ENCODE measurements around the gene PRRT2.
"Not testable (repeated sequence)": the region's sequence is repeated elsewhere in the genome, so short reads cannot be mapped to it uniquely, and the experiment has no call there.

DNA sequence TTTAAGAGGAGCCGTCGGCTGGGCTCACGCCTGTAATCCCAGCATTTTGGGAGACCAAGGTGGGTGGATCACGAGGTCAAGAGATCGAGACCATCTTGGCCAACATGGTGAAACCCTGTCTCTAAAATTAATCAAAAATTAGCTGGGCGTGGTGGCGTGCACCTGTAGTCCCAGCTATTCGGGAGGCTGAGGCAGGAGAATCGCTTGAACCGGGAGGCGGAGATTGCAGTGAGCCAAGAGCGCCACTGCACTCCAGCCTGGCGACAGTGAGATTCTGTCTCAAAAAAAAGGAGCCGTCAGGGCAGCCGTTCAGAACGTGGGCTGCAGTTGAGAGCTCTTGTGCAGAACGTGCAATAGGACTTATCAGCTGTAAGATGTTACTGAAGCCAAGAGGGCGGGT lies 18.8 kb upstream of the PRRT2 start:
- TF ChIP-seq, protein P1, sequence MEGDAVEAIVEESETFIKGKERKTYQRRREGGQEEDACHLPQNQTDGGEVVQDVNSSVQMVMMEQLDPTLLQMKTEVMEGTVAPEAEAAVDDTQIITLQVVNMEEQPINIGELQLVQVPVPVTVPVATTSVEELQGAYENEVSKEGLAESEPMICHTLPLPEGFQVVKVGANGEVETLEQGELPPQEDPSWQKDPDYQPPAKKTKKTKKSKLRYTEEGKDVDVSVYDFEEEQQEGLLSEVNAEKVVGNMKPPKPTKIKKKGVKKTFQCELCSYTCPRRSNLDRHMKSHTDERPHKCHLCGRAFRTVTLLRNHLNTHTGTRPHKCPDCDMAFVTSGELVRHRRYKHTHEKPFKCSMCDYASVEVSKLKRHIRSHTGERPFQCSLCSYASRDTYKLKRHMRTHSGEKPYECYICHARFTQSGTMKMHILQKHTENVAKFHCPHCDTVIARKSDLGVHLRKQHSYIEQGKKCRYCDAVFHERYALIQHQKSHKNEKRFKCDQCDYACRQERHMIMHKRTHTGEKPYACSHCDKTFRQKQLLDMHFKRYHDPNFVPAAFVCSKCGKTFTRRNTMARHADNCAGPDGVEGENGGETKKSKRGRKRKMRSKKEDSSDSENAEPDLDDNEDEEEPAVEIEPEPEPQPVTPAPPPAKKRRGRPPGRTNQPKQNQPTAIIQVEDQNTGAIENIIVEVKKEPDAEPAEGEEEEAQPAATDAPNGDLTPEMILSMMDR (IDR thresholded peaks at IDR 0.05; ENCODE audit: poor library complexity): not testable (repeated sequence)
- not testable (repeated sequence) for TF ChIP-seq EZH2phosphoT487 (IDR thresholded peaks at IDR 0.05; ENCODE audit: low read depth, severe bottlenecking, unreplicated experiment); EZH2 (IDR thresholded peaks at IDR 0.05; ENCODE audit: borderline replicate concordance)
